Activated CD4-positive, alpha-beta T cell treated with anti-CD3 and anti-CD28 coated beads, Interleukin-2, amount 10 ng/mL, durations not matched to agents 7 days and 5 days (primary cell): Measurements from ENCODE around the gene CNTNAP1. TPM values are rescaled to one million over a fixed set of nuclear protein-coding genes. Genes with fewer than 3 reads are reported as not detected.
"Not testable (repeated sequence)": the region's sequence is repeated elsewhere in the genome, so short reads cannot be mapped to it uniquely, and the experiment has no call there.

ENCODE experiments used
- CTCF ChIA-PET: fragments of 350-600 bp; sonication (Branson Sonifier 250); formaldehyde crosslinking; loops from one replicate; lab custom pipeline; 2021; ENCODE audit warnings: antibody characterized with exemption; lab: Charles Lee
- POLR2A ChIA-PET: fragments of 350-600 bp; sonication (Branson Sonifier 250); formaldehyde crosslinking; loops from one replicate; lab custom pipeline; 2021; ENCODE audit warnings: antibody characterized with exemption; lab: Charles Lee
- DNase-seq: peaks from one replicate; pipeline ENCODE4 v3.0.0-alpha.2; 2020
- H3K27ac Mint-ChIP-seq: one replicate; pipeline ENCODE4 v1.8.0; 2021; ENCODE audit warnings: mild to moderate bottlenecking, moderate library complexity, mixed read lengths
- H3K27me3 Mint-ChIP-seq: one replicate; pipeline ENCODE4 v1.8.0; 2021; ENCODE audit warnings: mixed read lengths
- H3K36me3 Mint-ChIP-seq: one replicate; pipeline ENCODE4 v1.8.0; 2021; ENCODE audit warnings: low read depth, mixed read lengths
- H3K4me1 Mint-ChIP-seq: one replicate; pipeline ENCODE4 v1.8.0; 2021; ENCODE audit warnings: mixed read lengths
- H3K4me3 Mint-ChIP-seq: one replicate; pipeline ENCODE4 v1.8.0; 2021; ENCODE audit warnings: mild to moderate bottlenecking, moderate library complexity, mixed read lengths
- H3K9me3 Mint-ChIP-seq: one replicate; pipeline ENCODE4 v1.8.0; 2021; ENCODE audit warnings: mixed read lengths
- total RNA-seq, 2 experiments: library from RNA; stranded (reverse); gene quantifications; one replicate each; pipeline ENCODE4 v1.2.3, GENCODE V29; 2021

The CNTNAP1 gene
- total RNA-seq, 2 experiments from 2014 or later: 0.81 to 1.0 TPM

- ChIA-PET POLR2A (no interaction called here), CTCF (no interaction called here)
- no peaks in the 10 kb centered on the region for H3K4me1 Mint-ChIP-seq
- H3K36me3 Mint-ChIP-seq: peaks cover 36% of the 10 kb centered on the region
- H3K9me3 Mint-ChIP-seq: no peaks in the 10 kb centered on the region
- H3K4me3 Mint-ChIP-seq: no peak overlapping the region
- no peak for DNase-seq
- H3K27ac Mint-ChIP-seq: no peak overlapping the region
- no peaks in the 10 kb centered on the region for H3K27me3 Mint-ChIP-seq
Observed at GRCh38 chr17:42723636-42724035, 41.3 kb downstream of the CNTNAP1 start.

DNA sequence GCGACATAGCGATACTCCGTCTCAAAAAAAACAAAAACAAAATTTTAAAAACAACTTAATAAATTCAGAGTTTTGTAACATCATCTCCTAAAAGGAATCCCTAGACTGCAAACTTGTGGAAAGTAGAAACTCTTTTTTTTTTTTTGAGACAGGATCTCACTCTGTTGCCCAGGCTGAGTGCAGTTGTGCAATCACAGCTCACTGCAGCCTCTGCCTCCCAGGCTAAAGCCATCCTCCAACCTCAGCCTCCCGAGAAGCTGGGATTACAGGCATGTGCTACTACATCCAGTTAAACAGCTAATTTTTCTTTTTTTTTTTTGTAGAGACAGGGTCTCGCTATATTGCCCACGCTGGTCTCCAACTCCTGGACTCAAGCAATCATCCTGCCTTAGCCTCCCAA is 42.8 kb downstream of the CNTNAP1 start:
- Mint-ChIP-seq H3K27ac (no peak overlapping the region), H3K36me3 (peaks cover 30% of the 10 kb centered on the region), H3K4me3 (no peak overlapping the region), H3K27me3 (no peaks in the 10 kb centered on the region), H3K9me3 (no peaks in the 10 kb centered on the region), H3K4me1 (no peaks in the 10 kb centered on the region)
- CTCF ChIA-PET: interaction anchor here (0.7 to 1.1 kb wide), 2 partner anchors 9 to 26 kb away, joined by 3 to 4 read pairs; no protein-coding TSS in a partner anchor
- no peak for DNase-seq
- POLR2A ChIA-PET: no interaction called here

DNA sequence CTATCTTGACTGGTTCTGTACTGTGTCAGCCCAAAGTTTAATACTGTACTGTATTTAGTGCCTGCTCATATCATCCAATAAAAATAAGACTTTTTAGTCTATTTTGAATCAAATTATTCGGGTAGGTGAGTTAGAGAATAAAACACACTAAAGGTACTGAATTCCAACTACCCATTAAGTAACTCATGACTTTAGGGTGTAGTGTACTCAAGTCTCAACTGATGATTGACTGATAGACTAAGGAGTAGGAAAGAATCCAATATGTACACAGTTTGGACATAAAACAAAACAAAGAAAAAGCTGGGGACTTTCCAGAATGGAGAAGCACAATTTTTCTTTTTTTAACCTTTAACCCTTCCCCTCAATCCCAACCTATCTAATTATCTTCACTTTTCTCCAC is 58.4 kb downstream of the CNTNAP1 start:
- Mint-ChIP-seq H3K4me1 (peaks cover 21% of the 10 kb centered on the region), H3K4me3 (no peak overlapping the region), H3K27ac (no peak overlapping the region), H3K27me3 (peaks cover 6% of the 10 kb centered on the region), H3K9me3 (no peaks in the 10 kb centered on the region), H3K36me3 (peaks cover 9% of the 10 kb centered on the region)
- CTCF ChIA-PET: no interaction called here
- POLR2A ChIA-PET: no interaction called here
- DNase-seq: no peak

GRCh38 chr17:42742916-42743315 is 60.6 kb downstream of the CNTNAP1 start:
- H3K4me3 Mint-ChIP-seq, H3K27ac Mint-ChIP-seq, POLR2A ChIA-PET, H3K9me3 Mint-ChIP-seq, DNase-seq, H3K36me3 Mint-ChIP-seq: not testable (repeated sequence)
- Mint-ChIP-seq H3K4me1 (peaks cover 21% of the 10 kb centered on the region), H3K27me3 (peaks cover 21% of the 10 kb centered on the region)
- CTCF ChIA-PET: interaction anchor here (0.6 kb wide), 1 partner anchor 18 kb away, joined by 3 read pairs; the partner anchor contains the start of gene RAMP2

DNA sequence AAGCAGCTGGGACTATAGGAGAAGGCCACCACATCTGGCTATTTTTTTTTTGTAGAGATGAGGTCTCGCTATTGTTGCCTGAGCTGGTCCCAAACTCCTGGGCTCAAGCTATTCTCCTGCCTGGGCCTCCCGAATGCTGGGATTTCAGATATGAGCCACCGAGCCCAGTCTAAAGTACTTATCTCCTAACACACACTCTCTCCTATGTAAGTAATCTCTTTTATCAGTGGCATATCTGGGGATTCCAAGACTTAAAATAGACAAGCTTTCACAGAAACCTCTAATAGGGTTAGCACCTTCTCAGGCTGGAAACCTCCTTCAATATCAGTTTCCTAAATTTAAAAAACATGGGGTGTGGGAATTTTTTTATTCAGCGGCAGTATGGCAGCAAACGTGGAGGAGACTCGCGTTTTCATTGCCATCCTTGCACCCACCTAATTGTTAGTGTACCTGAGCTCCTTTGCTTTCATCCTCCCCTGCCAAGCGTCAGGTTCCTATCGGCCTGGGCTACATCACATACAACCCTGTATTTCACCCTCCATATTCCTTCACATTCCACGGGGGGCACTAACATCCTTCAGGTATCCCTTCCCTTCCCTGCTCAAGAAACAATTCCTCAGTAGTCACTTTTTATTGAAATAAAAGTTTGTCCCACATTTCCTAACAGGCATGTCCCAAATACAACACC is 61.4 kb downstream of the CNTNAP1 start:
- no peak for DNase-seq
- H3K4me3 Mint-ChIP-seq: peak overlapping the region; percentile 92
- POLR2A ChIA-PET: no interaction called here
- no peaks in the 10 kb centered on the region for H3K9me3 Mint-ChIP-seq
- CTCF ChIA-PET: no interaction called here
- peak overlapping the region; percentile 90 for H3K27ac Mint-ChIP-seq
- peaks cover 9% of the 10 kb centered on the region for H3K36me3 Mint-ChIP-seq
- peaks cover 27% of the 10 kb centered on the region for H3K27me3 Mint-ChIP-seq
- H3K4me1 Mint-ChIP-seq: peaks cover 21% of the 10 kb centered on the region

- POLR2A ChIA-PET: no interaction called here
- CTCF ChIA-PET: no interaction called here
- peak; percentile 63 for DNase-seq
- Mint-ChIP-seq H3K4me3 (peak overlapping the region; percentile 92), H3K9me3 (no peaks in the 10 kb centered on the region), H3K4me1 (peaks cover 21% of the 10 kb centered on the region), H3K27me3 (peaks cover 33% of the 10 kb centered on the region), H3K27ac (peak overlapping the region; percentile 90), H3K36me3 (peaks cover 9% of the 10 kb centered on the region)
Observed at GRCh38 chr17:42744283-42744805, 62.0 kb downstream of the CNTNAP1 start.

- peak; percentile 91 for DNase-seq
- Mint-ChIP-seq H3K4me1 (peaks cover 21% of the 10 kb centered on the region), H3K27ac (peak within 1 kb of the TSS; percentile 90), H3K4me3 (peak within 1 kb of the TSS; percentile 92), H3K9me3 (no peaks in the 10 kb centered on the region), H3K27me3 (peaks cover 36% of the 10 kb centered on the region), H3K36me3 (peaks cover 9% of the 10 kb centered on the region)
- CTCF ChIA-PET: no interaction called here
- POLR2A ChIA-PET: no interaction called here
Observed at GRCh38 chr17:42744806-42745617, 62.7 kb downstream of the CNTNAP1 start, which contains the start of gene EZH1. Gene EZH1, minus strand, starts transcription at chr17:42745040. Its CDS starts 16,099 bp downstream, at chr17:42728941.

DNA sequence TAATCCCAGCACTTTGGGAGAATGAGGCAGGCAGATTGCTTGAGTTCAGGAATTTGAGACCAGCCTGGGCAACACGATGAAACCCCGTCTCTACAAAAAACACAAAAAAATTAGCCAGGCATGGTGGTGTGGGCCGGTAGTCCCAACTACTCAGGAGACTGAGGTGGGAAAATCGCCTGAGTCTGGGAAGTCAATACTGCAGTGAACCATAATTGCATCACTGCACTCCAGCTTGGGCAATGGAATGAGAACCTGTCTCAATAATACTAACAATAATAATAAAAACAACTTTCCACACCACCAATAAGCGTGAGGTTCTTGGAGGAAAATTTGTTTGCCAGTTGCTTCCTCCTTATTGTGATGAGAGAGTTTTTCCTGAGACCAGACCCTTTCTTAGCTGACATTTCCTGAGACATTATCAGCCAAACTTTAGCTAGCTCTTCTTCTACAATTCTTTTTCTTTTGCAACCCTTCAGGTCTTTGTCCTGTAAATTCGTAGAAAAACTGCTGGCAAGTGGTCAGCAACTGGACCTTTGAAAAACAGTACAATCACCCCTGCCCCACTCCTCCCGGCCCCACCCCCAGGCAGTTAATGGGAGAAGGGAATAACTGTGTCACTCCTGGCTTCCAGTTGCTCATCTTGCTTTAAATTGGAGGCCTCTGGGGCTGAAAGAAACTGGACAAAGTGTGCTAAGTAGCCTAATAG is 66.0 kb downstream of the CNTNAP1 start:
- H3K27me3 Mint-ChIP-seq: peaks cover 54% of the 10 kb centered on the region
- H3K4me3 Mint-ChIP-seq: no peak overlapping the region
- peaks cover 4% of the 10 kb centered on the region for H3K36me3 Mint-ChIP-seq
- ChIA-PET POLR2A (interaction anchor here (0.6 kb wide), 1 partner anchor 317 kb away, joined by 4 read pairs; no protein-coding TSS in a partner anchor), CTCF (interaction anchor here (1.3 to 2.3 kb wide), 3 partner anchors 10 to 14 kb away, joined by 3 to 5 read pairs (median 4); no protein-coding TSS in a partner anchor)
- no peak for DNase-seq
- no peaks in the 10 kb centered on the region for H3K9me3 Mint-ChIP-seq
- no peak overlapping the region for H3K27ac Mint-ChIP-seq
- peaks cover 16% of the 10 kb centered on the region for H3K4me1 Mint-ChIP-seq

- Mint-ChIP-seq H3K9me3 (no peaks in the 10 kb centered on the region), H3K4me3 (no peak overlapping the region), H3K36me3 (peaks cover 4% of the 10 kb centered on the region), H3K27me3 (peaks cover 60% of the 10 kb centered on the region), H3K4me1 (peaks cover 9% of the 10 kb centered on the region), H3K27ac (no peak overlapping the region)
- ChIA-PET CTCF (interaction anchor here (1.0 to 2.3 kb wide), 6 partner anchors 10 to 192 kb away, joined by 3 to 6 read pairs (median 4); partner anchors contain the start of gene PSMC3IP), POLR2A (no interaction called here)
- DNase-seq: no peak
Observed at GRCh38 chr17:42748908-42749798, 66.8 kb downstream of the CNTNAP1 start.
